Retinal pigment epithelial cell (primary cell): ENCODE data around the gene CADPS.

Experiments used
- DNase-seq: peaks from one replicate; pipeline ENCODE4 v3.0.0-alpha.2; 2010; ENCODE audit warnings: low read depth
- H3K4me3 ChIP-seq: 2 replicates; pipeline ENCODE4 v1.5.1; 2011; ENCODE audit warnings: mild to moderate bottlenecking, low read length, control low read depth, moderate library complexity
- CTCF ChIP-seq: conservative IDR thresholded peaks from 2 replicates; pipeline ENCODE4 v1.5.1; 2011; ENCODE audit warnings: low read depth, low read length, control low read depth, inconsistent platforms

The CADPS gene

GRCh38 chr3:62368705-62369475 lies 506.3 kb downstream of the CADPS start:
- no peak overlapping the region for H3K4me3 ChIP-seq
- TF ChIP-seq CTCF: no peak
- DNase-seq: no peak

GRCh38 chr3:62368290-62368704 lies 506.9 kb downstream of the CADPS start:
- no peak for TF ChIP-seq CTCF
- no peak for DNase-seq
- H3K4me3 ChIP-seq: no peak overlapping the region

- no peak for TF ChIP-seq CTCF
- no peak for DNase-seq
- no peak overlapping the region for H3K4me3 ChIP-seq
Measured at GRCh38 chr3:62367763-62368195, 507.4 kb downstream of the CADPS start.

- no peak for DNase-seq
- no peak overlapping the region for H3K4me3 ChIP-seq
- no peak for TF ChIP-seq CTCF
Measured at GRCh38 chr3:62366126-62366484, 509.1 kb downstream of the CADPS start.

- no peak for DNase-seq
- no peak overlapping the region for H3K4me3 ChIP-seq
- TF ChIP-seq CTCF: no peak
Measured at GRCh38 chr3:62365391-62366125, 509.7 kb downstream of the CADPS start.

GRCh38 chr3:62364191-62364590 lies 511.0 kb downstream of the CADPS start:
- no peak overlapping the region for H3K4me3 ChIP-seq
- TF ChIP-seq CTCF: no peak
- DNase-seq: no peak

- H3K4me3 ChIP-seq: no peak overlapping the region
- TF ChIP-seq CTCF: no peak
- DNase-seq: no peak
Measured at GRCh38 chr3:62363275-62363674, 511.9 kb downstream of the CADPS start.
